Liver (tissue), 9 donors: ENCODE results near the gene FXYD7. TPM values are rescaled to one million over a fixed set of nuclear protein-coding genes. Genes with fewer than 3 reads are reported as not detected.

Experiments used
- DNase-seq: peaks from one replicate; pipeline ENCODE4 v3.0.0-alpha.2; 2017; ENCODE audit warnings: low spot score
- H3K27ac ChIP-seq, 2 donors: one replicate each; pipeline ENCODE4 v1.7.0; 2013; ENCODE audit warnings: inconsistent platforms in 2 of 2, low read length in 2 of 2, control low read depth in 1 of 2, low read depth in 1 of 2, mild to moderate bottlenecking in 1 of 2
- H3K27me3 ChIP-seq, 4 donors: one replicate each; pipeline versions ENCODE4 v1.6.1 to v1.7.0; 2013; ENCODE audit warnings: low read length in 3 of 4, inconsistent platforms in 1 of 4, mild to moderate bottlenecking in 1 of 4, moderate library complexity in 1 of 4; ENCODE audit not compliant: control insufficient read depth in 4 of 4, insufficient read depth in 4 of 4
- H3K36me3 ChIP-seq, 4 donors: one replicate each; pipeline versions ENCODE4 v1.6.1 to v1.7.0; 2013; ENCODE audit warnings: low read length in 3 of 4, mild to moderate bottlenecking in 3 of 4, low read depth in 1 of 4, moderate library complexity in 1 of 4; ENCODE audit not compliant: control insufficient read depth in 4 of 4, insufficient read depth in 3 of 4
- H3K4me1 ChIP-seq, 4 donors: one replicate each; pipeline versions ENCODE4 v1.6.1 to v1.7.0; 2013; ENCODE audit warnings: low read length in 3 of 4, mild to moderate bottlenecking in 3 of 4, moderate library complexity in 1 of 4; ENCODE audit not compliant: control insufficient read depth in 4 of 4, insufficient read depth in 4 of 4
- H3K4me3 ChIP-seq, 3 donors: one replicate each; pipeline versions ENCODE4 v1.6.1 to v1.7.0; 2013; ENCODE audit warnings: low read length in 3 of 3, control low read depth in 1 of 3, low read depth in 1 of 3, mild to moderate bottlenecking in 1 of 3
- H3K9ac ChIP-seq, 2 donors: one replicate each; pipeline ENCODE4 v1.7.0; 2013; ENCODE audit warnings: low read length in 2 of 2, mild to moderate bottlenecking in 2 of 2, moderate library complexity in 2 of 2, control low read depth in 1 of 2, low read depth in 1 of 2
- H3K9me3 ChIP-seq, 4 donors: one replicate each; pipeline versions ENCODE4 v1.6.1 to v1.7.0; 2013; ENCODE audit warnings: low read length in 3 of 4; ENCODE audit not compliant: control insufficient read depth in 4 of 4
- ATF3 ChIP-seq: IDR thresholded peaks from 2 replicates; pipeline ENCODE4 v1.6.1; 2016; ENCODE audit warnings: antibody characterized with exemption
- CTCF ChIP-seq: fragments of 150-350 bp; IDR thresholded peaks from 2 replicates; pipeline ENCODE4 v1.5.1; 2017; ENCODE audit warnings: improper control_type of control experiment, low read depth, low read length; ENCODE audit not compliant: missing input control
- EGR1 ChIP-seq, 2 donors: IDR thresholded peaks; 2 replicates each; pipeline ENCODE4 v1.6.1; 2016 to 2018; ENCODE audit warnings: antibody characterized with exemption in 2 of 2, low read depth in 2 of 2
- FOXA1 ChIP-seq: IDR thresholded peaks from 2 replicates; pipeline ENCODE4 v1.6.1; 2016; ENCODE audit warnings: antibody characterized with exemption
- GABPA ChIP-seq, 2 donors: IDR thresholded peaks in 1 of 2; conservative IDR thresholded peaks in 1 of 2; 2 replicates each; pipeline ENCODE4 v1.6.1; 2016; ENCODE audit warnings: antibody characterized with exemption in 2 of 2, mild to moderate bottlenecking in 1 of 2, moderate library complexity in 1 of 2
- HNF4A ChIP-seq, 2 donors: conservative IDR thresholded peaks; 2 replicates each; pipeline ENCODE4 v1.6.1; 2016; ENCODE audit warnings: antibody characterized with exemption in 2 of 2, mild to moderate bottlenecking in 2 of 2
- HNF4G ChIP-seq: IDR thresholded peaks from 2 replicates; pipeline ENCODE4 v1.6.1; 2016; ENCODE audit warnings: antibody characterized with exemption
- JUND ChIP-seq, 2 donors: IDR thresholded peaks; 2 replicates each; pipeline ENCODE4 v1.6.1; 2016; ENCODE audit warnings: antibody characterized with exemption in 2 of 2
- MAX ChIP-seq: IDR thresholded peaks from 2 replicates; pipeline ENCODE4 v1.6.1; 2016; ENCODE audit warnings: antibody characterized with exemption
- NR2F2 ChIP-seq: IDR thresholded peaks from 2 replicates; pipeline ENCODE4 v1.6.1; 2016; ENCODE audit warnings: antibody characterized with exemption
- RAD21 ChIP-seq, 2 donors: IDR thresholded peaks; 2 replicates each; pipeline ENCODE4 v1.6.1; 2016; ENCODE audit warnings: antibody characterized with exemption in 2 of 2, mild to moderate bottlenecking in 2 of 2
- REST ChIP-seq: IDR thresholded peaks from 2 replicates; pipeline ENCODE4 v1.6.1; 2016; ENCODE audit warnings: antibody characterized with exemption, mild to moderate bottlenecking
- RXRA ChIP-seq, 2 donors: IDR thresholded peaks; 2 replicates each; pipeline ENCODE4 v1.6.1; 2017 to 2018; ENCODE audit warnings: antibody characterized with exemption in 2 of 2, mild to moderate bottlenecking in 1 of 2
- SP1 ChIP-seq: IDR thresholded peaks from 2 replicates; pipeline ENCODE4 v1.6.1; 2018; ENCODE audit warnings: antibody characterized with exemption, mild to moderate bottlenecking
- TAF1 ChIP-seq: conservative IDR thresholded peaks from 2 replicates; pipeline ENCODE4 v1.6.1; 2016; ENCODE audit warnings: antibody characterized with exemption, mild to moderate bottlenecking
- YY1 ChIP-seq: IDR thresholded peaks from 2 replicates; pipeline ENCODE4 v1.6.1; 2016; ENCODE audit warnings: antibody characterized with exemption, mild to moderate bottlenecking
- ZBTB33 ChIP-seq: IDR thresholded peaks from 2 replicates; pipeline ENCODE4 v1.6.1; 2016; ENCODE audit warnings: antibody characterized with exemption
- WGBS: extraction: QIAGEN DNeasy Blood & Tissue Kit; methylation state at CpG from one replicate; pipeline ENCODE4 v1.1.7; 2013; 5-methylcytosine and 5-hydroxymethylcytosine counted together
- polyA plus RNA-seq, 2 donors: library from polyadenylated mRNA; stranded (reverse) in 1 of 2; unstranded in 1 of 2; fragments of 200-250 nt in 1 of 2; fragments of >200 nt in 1 of 2; fragmentation: Nextera tagmentation in 1 of 2; extraction: Ambion mirVana in 1 of 2; gene quantifications; one replicate each; pipeline versions ENCODE4 v1.2.1 to v1.2.3, GENCODE V29; 2013 to 2015
- total RNA-seq, 2 donors: library from RNA; depleted of rRNA; stranded (reverse); fragments of >200 nt; gene quantifications; one replicate each; pipeline ENCODE4 v1.2.3, GENCODE V29; 2014
- donor health status: healthy.
- donor health status: healthy.
- donor health status: healthy.
- donor health status: healthy.
- donor health status: healthy.

Gene FXYD7
- total and polyA plus RNA-seq, 4 donors, result 0.08 to 0.09 TPM; not detected in 2

GRCh38 chr19:35120492-35120891 lies 22.6 kb upstream of the FXYD7 start:
- Histone ChIP-seq H3K4me3 (no peak overlapping the region), H3K27ac (no peak overlapping the region), H3K9ac (no peak overlapping the region), H3K27me3 (no peaks in the 10 kb centered on the region), H3K9me3 (no peaks in the 10 kb centered on the region), H3K36me3 (no peaks in the 10 kb centered on the region), H3K4me1 (peaks cover 4 to 19% (median 15%) of the 10 kb centered on the region in 4 donors)
- 78% methylated on average over 7 of the region's 7 CpGs for WGBS
- TF ChIP-seq HNF4A (conservative IDR thresholded peaks at IDR 0.05) (no peak), NR2F2 (no peak), FOXA1 (no peak), JUND (IDR thresholded peaks at IDR 0.05) (no peak), SP1 (no peak), CTCF (no peak), EGR1 (IDR thresholded peaks at IDR 0.05; ENCODE audit: low read depth in 2 of 2) (no peak), TAF1 (no peak), GABPA (IDR thresholded peaks at IDR 0.05 in 1 of 2, conservative IDR thresholded peaks at IDR 0.05 in 1 of 2) (no peak), ATF3 (no peak), YY1 (no peak), REST (no peak), ZBTB33 (no peak), MAX (no peak), RXRA (IDR thresholded peaks at IDR 0.05) (no peak), RAD21 (IDR thresholded peaks at IDR 0.05) (no peak)
- DNase-seq, result no peak

- H3K9ac ChIP-seq, result no peak overlapping the region
- WGBS, result 82% methylated on average over 7 of the region's 7 CpGs
- H3K36me3 ChIP-seq, result no peaks in the 10 kb centered on the region
- H3K27me3 ChIP-seq, result no peaks in the 10 kb centered on the region
- DNase-seq, result no peak
- H3K4me1 ChIP-seq, result peaks cover 4 to 19% (median 15%) of the 10 kb centered on the region in 4 donors
- TF ChIP-seq NR2F2 (no peak), HNF4G (no peak), FOXA1 (no peak), HNF4A (conservative IDR thresholded peaks at IDR 0.05) (no peak), YY1 (no peak), CTCF (no peak), RXRA (IDR thresholded peaks at IDR 0.05) (no peak), JUND (IDR thresholded peaks at IDR 0.05) (no peak), REST (no peak), ATF3 (no peak), GABPA (IDR thresholded peaks at IDR 0.05 in 1 of 2, conservative IDR thresholded peaks at IDR 0.05 in 1 of 2) (no peak), EGR1 (IDR thresholded peaks at IDR 0.05; ENCODE audit: low read depth in 2 of 2) (no peak)
- no peak overlapping the region for H3K27ac ChIP-seq
- H3K4me3 ChIP-seq, result no peak overlapping the region
- no peaks in the 10 kb centered on the region for H3K9me3 ChIP-seq
Observed at GRCh38 chr19:35120898-35121297, 22.2 kb upstream of the FXYD7 start.
